Measurements from ENCODE around the gene SLC35F1.

The SLC35F1 gene

DNA sequence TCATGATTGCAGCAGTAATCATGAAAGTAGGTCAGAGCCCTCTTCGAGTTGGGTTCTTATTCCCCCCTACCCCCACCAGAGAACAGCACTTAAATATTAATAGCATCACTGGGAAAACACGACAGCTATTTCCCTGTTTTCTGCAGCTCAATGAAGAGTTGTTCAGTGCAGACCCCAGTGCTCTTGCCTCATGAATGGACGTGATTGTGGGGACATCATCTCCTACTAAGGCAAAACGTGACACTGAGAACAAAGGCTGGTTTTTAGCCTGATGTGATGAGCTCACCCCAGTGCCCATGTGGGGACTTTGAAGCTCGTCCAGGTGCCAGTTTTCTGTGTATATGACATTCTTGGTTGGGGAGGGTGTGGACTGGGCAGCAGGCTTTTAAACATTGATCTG, 105.9 kb downstream of the SLC35F1 start:
- TF ChIP-seq, protein P1, sequence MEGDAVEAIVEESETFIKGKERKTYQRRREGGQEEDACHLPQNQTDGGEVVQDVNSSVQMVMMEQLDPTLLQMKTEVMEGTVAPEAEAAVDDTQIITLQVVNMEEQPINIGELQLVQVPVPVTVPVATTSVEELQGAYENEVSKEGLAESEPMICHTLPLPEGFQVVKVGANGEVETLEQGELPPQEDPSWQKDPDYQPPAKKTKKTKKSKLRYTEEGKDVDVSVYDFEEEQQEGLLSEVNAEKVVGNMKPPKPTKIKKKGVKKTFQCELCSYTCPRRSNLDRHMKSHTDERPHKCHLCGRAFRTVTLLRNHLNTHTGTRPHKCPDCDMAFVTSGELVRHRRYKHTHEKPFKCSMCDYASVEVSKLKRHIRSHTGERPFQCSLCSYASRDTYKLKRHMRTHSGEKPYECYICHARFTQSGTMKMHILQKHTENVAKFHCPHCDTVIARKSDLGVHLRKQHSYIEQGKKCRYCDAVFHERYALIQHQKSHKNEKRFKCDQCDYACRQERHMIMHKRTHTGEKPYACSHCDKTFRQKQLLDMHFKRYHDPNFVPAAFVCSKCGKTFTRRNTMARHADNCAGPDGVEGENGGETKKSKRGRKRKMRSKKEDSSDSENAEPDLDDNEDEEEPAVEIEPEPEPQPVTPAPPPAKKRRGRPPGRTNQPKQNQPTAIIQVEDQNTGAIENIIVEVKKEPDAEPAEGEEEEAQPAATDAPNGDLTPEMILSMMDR (IDR thresholded peaks at IDR 0.05), result no peak

DNA sequence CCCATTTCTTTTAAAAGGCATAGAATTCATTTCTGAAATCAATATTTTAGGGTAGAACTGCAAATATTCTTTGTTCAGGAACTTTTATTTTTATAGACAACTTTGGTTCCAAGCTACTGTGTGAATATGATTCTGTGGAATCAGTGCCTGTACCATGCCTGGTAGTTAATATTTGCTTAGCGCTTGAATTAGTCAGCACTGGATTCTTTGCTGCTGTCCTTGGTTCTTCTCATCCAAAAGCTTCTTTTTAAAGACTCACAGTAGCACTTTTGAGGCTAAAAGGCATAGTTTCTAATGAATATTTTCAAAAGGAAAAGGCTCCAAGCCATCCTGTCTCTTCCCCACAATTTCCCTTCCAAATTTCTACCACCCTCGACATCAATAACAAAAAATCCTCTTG, 109.5 kb downstream of the SLC35F1 start:
- TF ChIP-seq, protein P1 (IDR thresholded peaks at IDR 0.05), result no peak

DNA sequence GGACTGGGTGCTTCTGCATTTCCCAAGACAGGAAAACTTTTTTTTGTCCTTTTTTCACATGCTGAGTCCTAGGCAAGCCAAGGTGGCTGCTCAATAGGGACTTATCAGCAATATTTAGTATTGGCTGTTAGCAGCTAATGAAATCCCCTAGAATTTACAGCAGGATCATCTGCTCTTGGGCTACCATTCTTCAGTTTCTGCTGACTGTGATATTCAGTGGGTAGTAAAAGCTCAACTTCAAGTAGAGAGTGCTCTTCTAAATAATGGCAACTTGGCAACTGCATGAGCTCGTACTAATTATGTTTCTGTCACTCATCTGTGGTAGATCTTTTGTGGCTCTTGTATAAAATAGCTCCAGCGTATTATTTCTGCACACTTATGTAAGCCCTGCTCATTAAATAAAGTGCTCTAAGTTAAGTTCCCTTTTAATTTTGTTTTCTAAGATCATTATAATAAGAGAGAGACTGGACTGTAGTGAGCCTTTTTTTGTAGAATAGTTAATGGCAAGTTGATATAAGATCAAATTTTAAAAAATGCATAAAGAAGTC, 110.3 kb downstream of the SLC35F1 start:
- TF ChIP-seq, protein P1 (IDR thresholded peaks at IDR 0.05), result no peak

DNA sequence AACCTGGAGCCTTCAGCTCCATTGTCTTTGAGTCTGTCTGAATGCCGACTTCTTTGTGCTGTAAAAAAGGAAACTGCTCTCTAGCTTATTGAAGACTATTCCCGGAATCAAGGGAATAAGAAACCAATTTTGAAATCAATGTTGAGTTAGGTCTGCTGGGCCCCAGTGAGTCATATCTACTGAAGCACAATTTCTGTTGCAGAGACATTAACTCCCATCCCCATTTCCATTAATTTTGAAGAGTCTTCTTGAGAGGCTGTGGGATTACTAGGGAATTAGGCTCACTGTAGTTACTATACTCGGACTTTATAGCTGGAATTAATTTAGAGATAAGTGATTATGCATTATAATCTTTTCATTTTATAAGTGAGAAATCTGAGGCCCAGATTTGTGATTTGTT, 116.7 kb downstream of the SLC35F1 start:
- TF ChIP-seq, protein P1 (IDR thresholded peaks at IDR 0.05), result no peak

DNA sequence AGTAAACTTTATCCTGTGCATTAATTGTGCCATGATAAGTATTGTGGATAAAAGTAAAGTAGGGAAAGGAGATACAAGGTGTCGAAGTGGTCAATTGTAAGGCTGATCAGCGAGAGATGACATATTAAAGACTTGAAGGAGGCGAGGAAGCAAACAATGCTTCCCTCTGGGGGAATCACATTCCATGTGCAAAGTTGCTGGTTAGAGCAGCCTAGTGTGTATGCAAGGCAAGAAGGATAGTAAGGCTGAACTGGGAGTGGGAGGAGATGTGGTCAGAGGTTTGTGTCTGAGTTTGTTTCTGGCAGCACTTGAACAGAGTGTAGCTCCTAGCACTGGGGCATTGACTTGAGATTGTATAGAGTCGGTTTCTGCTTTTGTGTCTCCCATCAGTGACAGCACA, 122.9 kb downstream of the SLC35F1 start:
- TF ChIP-seq, protein P1 (IDR thresholded peaks at IDR 0.05), result no peak

DNA sequence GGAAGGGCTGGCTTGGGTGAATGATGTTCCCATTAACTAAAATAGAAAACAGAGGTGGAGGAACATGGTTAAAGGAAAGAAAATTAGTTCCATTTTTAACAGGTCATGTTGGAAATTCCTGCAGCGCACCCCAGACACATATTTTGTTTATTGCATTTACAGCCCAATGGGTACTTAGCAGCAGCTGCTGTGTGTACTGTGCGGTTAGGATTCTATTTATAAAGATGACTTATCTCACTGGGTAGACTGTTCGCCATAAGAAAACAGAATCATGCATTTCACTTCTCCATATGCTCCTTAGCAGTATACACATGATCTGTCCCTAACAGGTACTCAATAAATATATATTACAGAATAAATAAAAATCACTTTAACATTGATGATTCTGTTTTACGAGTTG, 135.8 kb downstream of the SLC35F1 start:
- TF ChIP-seq, protein P1 (IDR thresholded peaks at IDR 0.05), result no peak

DNA sequence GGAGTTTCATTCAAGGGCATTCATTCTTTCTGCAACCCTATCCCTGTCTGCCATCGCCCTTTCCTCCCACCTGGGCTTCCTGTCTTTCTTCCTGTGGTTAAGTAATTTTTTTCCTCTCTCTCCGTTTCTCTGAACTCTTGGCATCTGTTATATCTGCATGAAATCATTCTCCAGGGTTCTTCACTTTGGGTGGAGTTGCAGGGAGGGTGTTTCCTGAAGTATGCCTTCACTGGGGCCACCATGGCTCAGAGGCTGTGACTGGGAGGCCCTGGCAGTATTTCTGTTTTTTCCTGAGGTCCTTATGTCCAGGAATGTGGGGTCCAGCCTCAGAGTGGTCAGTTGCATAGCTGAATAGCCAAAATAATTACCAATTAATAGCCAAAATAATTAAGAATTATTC, 137.2 kb downstream of the SLC35F1 start:
- TF ChIP-seq, protein P1 (IDR thresholded peaks at IDR 0.05), result no peak

DNA sequence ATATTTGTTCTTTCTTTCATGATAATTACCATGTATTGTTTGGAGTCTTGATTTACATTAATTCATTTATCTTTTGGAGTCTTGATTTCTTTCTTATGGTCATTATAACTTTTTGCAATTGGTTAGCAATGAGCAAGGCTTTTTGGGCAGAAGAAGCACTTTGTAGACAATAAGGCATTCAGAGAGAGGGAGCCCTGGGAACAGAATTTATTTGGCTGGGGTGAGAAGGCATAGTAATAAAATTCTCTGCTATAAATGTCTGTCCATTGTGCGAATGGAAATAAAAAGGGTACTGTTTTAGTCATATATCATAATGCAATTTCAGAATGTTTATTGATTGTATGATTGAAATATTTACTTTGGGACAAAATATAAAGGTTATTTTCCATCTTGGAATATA, 147.0 kb downstream of the SLC35F1 start:
- TF ChIP-seq, protein P1 (IDR thresholded peaks at IDR 0.05), result no peak
